ENCODE results near the gene NR6A1.

Gene NR6A1

DNA sequence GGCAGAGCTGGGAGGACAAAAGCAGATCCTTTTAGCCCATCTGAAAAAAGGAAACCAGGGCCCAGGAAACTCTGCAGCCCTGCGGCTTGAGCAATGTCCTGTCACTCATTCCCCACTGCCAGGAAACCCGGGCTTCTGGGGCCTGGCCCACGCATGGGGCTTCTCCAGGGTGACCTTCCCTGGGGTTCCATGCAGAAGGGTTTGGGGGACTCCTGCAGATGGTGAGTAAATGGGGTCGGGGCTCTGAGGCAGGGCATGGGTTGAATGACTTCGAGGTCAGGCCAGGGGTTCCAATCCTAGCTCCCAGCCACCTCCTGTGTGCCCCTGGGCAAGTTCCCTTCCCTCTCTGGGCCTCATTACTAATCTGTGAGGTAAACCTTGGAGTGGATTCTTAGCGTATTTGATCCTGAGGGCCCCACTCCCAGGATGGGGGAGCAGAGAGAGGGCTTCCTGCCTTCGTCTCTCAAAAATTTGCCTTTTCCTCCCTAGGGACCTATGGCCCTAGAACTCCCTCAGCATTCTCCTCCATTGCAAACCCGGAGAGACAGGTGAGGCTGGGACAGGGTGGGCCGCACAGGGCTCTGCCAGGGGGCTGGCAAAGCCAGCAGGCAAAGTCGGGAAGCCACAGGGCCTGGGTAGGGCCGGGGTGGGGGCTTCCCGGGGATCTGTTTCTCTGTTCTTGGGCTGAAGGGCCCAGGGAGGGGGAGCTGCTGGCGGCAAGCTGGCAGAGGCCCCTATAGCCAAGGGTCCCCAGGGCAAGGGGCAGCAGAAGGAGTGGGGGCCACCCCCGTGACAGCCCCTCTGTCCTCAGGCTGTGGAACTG is 295.0 kb downstream of the NR6A1 start:
- DNase-seq = no peak
- intact Hi-C loops (cut with DNase I; ENCODE audit: low total_unique reads) = no loop called here
- TF ChIP-seq, protein P1, sequence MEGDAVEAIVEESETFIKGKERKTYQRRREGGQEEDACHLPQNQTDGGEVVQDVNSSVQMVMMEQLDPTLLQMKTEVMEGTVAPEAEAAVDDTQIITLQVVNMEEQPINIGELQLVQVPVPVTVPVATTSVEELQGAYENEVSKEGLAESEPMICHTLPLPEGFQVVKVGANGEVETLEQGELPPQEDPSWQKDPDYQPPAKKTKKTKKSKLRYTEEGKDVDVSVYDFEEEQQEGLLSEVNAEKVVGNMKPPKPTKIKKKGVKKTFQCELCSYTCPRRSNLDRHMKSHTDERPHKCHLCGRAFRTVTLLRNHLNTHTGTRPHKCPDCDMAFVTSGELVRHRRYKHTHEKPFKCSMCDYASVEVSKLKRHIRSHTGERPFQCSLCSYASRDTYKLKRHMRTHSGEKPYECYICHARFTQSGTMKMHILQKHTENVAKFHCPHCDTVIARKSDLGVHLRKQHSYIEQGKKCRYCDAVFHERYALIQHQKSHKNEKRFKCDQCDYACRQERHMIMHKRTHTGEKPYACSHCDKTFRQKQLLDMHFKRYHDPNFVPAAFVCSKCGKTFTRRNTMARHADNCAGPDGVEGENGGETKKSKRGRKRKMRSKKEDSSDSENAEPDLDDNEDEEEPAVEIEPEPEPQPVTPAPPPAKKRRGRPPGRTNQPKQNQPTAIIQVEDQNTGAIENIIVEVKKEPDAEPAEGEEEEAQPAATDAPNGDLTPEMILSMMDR (IDR thresholded peaks at IDR 0.05) = no peak
- Histone ChIP-seq H3K9me3 (no peaks in the 10 kb centered on the region), H3K27me3 (peaks cover 0 to 88% of the 10 kb centered on the region in 2 donors), H3K4me3 (no peak overlapping the region), H3K27ac (no peak overlapping the region), H3K36me3 (no peaks in the 10 kb centered on the region), H3K4me1 (peaks cover 0 to 16% (median 10%) of the 10 kb centered on the region in 4 donors)

DNA sequence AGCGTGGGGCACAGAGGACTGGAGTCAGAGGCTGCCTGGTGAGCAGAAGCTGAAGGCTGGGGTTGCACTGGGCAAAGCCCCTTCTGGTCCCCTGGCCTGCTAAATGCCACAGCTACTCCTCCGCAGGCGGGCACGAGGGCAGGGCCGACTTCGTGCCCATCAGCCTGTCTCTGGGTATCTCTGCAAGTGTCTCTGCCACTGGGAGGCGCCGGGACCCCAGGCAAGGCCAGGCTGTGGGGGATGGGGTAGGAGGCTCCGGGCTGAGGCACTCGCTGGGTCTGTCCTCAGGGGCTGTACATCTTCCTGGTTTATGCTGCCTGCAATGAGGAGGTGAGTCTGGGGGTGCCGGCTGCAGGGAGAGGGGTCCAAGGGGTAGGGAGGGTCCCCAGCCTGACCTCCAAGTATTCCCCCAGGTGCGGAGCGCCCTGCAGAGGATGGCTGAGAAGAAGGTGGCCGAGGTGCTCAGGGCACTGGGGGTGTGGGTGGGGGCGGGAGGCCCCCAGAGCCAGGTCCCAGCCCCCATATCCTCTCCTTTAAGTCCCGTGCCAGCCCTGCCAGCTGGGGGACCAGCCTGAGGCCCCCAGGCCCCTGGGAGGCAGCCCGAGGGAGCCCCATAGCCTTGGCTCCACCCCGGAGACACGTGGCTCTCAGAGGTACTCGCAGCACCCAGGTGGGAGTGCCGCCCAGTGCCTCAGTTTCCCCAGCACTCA is 295.8 kb downstream of the NR6A1 start:
- no peak for DNase-seq
- Histone ChIP-seq H3K27me3 (peaks cover 0 to 88% of the 10 kb centered on the region in 2 donors), H3K36me3 (no peaks in the 10 kb centered on the region), H3K9me3 (no peaks in the 10 kb centered on the region), H3K27ac (no peak overlapping the region), H3K4me3 (no peak overlapping the region), H3K4me1 (peaks cover 0 to 16% (median 10%) of the 10 kb centered on the region in 4 donors)
- intact Hi-C loops (cut with DNase I; ENCODE audit: low total_unique reads) = no loop called here
- TF ChIP-seq, protein P1 (IDR thresholded peaks at IDR 0.05) = no peak

DNA sequence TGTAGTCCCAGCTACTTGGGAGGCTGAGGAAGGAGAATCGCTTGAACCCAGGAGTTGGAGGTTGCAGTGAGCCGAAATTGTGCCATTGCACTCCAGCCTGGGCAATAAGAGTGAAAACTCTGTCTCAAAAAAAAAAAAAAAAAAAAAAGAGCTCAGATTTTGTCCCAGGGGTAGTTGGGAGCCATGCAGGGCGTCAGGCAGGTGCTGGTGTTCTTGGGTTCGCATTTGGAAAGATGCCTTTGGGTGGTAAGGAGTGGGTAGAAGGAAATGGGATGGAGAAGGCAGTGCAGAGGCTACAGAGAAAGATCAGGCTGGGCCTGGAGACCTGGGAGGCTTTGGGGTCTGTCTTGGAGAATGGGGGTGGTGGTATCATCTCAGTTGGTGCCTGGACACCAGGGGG is 297.0 kb downstream of the NR6A1 start:
- Histone ChIP-seq H3K27ac (no peak overlapping the region), H3K4me3 (no peak overlapping the region), H3K4me1 (peaks cover 0 to 16% (median 10%) of the 10 kb centered on the region in 4 donors), H3K27me3 (peaks cover 0 to 87% of the 10 kb centered on the region in 2 donors), H3K9me3 (no peaks in the 10 kb centered on the region), H3K36me3 (no peaks in the 10 kb centered on the region)
- intact Hi-C loops (cut with DNase I; ENCODE audit: low total_unique reads) = no loop called here
- DNase-seq = no peak
- TF ChIP-seq, protein P1 (IDR thresholded peaks at IDR 0.05) = no peak

DNA sequence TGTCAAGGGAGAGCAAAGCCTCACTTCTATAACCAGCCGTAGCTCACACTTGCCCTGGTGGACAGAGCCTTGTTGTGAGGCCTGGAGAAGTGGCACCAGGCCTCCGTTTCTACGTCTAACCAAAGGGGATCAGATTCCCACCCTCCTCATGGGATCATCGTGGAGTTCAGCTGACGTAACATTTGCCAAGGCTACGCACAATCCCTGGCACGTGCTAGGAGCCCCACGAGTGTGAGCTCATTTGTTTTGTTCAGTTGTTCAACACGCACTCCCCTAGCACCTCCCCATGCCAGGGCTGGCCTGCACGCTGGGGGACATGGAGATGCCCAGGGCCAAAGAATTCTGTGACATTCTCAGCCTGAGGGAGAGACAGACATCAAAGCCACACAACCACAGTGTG is 297.8 kb downstream of the NR6A1 start:
- intact Hi-C loops (cut with DNase I; ENCODE audit: low total_unique reads) = no loop called here
- Histone ChIP-seq H3K27ac (no peak overlapping the region), H3K4me1 (peaks cover 0 to 15% (median 10%) of the 10 kb centered on the region in 4 donors), H3K36me3 (no peaks in the 10 kb centered on the region), H3K27me3 (peaks cover 0 to 87% of the 10 kb centered on the region in 2 donors), H3K9me3 (no peaks in the 10 kb centered on the region), H3K4me3 (no peak overlapping the region)
- TF ChIP-seq, protein P1 (IDR thresholded peaks at IDR 0.05) = no peak
- DNase-seq = no peak

DNA sequence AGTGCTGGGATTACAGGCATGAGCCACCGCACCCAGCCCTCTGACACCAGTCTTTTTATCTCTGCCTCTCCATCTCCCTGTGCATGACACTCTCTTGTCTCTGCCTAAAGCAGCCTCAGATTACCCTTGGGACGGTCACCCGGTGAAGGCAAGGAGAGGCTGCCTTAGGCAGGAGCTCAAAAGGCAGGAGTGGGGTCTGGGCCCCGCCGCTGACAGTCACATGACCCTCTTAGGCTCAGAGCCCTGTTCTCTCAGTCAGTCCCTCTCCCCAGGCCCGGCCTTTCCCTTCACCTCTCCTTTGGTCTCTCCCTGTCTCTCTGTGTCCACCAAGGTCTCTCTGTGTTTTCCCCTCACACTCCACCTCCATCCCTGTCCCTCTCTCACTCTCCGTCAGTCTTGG is 298.3 kb downstream of the NR6A1 start:
- peaks cover 0 to 10% (median 5%) of the 10 kb centered on the region in 4 donors for H3K4me1 ChIP-seq
- DNase-seq = no peak
- H3K36me3 ChIP-seq = no peaks in the 10 kb centered on the region
- H3K9me3 ChIP-seq = no peaks in the 10 kb centered on the region
- no peak overlapping the region for H3K27ac ChIP-seq
- TF ChIP-seq, protein P1 (IDR thresholded peaks at IDR 0.05) = no peak
- intact Hi-C loops (cut with DNase I; ENCODE audit: low total_unique reads) = no loop called here
- no peak overlapping the region for H3K4me3 ChIP-seq
- H3K27me3 ChIP-seq = peaks cover 0 to 87% of the 10 kb centered on the region in 2 donors

All from tibial artery (tissue), 4 donors.